ENCODE results near the gene TMEM11.

DNA sequence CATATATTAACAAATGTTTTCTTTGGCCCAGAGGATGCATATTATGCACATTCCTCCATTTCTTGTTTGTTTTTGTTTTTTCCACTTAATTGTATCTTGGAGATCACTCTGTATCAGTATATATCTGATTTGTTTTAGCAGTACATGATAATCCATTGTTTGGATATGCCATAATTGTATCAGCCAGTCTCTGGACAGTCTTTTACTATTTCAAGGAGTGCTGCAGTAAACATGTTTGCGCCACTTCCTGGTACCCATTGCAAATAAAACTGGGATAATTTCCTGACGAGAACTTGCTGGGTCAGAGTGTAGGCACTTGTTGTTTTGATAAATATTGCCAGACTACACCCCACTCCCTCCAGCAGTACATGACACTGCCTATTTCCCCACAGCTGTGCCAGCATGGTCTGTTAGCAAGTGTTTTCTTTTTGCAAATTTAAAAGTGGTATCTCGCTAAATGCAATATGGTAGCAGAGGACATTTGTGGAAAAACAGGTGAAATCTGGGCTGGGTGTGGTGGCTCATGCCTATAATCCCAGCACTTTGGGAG lies 4.9 kb upstream of the TMEM11 start:
- TF ChIP-seq, protein P1, sequence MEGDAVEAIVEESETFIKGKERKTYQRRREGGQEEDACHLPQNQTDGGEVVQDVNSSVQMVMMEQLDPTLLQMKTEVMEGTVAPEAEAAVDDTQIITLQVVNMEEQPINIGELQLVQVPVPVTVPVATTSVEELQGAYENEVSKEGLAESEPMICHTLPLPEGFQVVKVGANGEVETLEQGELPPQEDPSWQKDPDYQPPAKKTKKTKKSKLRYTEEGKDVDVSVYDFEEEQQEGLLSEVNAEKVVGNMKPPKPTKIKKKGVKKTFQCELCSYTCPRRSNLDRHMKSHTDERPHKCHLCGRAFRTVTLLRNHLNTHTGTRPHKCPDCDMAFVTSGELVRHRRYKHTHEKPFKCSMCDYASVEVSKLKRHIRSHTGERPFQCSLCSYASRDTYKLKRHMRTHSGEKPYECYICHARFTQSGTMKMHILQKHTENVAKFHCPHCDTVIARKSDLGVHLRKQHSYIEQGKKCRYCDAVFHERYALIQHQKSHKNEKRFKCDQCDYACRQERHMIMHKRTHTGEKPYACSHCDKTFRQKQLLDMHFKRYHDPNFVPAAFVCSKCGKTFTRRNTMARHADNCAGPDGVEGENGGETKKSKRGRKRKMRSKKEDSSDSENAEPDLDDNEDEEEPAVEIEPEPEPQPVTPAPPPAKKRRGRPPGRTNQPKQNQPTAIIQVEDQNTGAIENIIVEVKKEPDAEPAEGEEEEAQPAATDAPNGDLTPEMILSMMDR (IDR thresholded peaks at IDR 0.05), result no peak
- no peak for TF ChIP-seq POLR2A (IDR thresholded peaks at IDR 0.05)

All from Peyer's patch (tissue), 4 donors.